MM.1S (cell line): ENCODE measurements around the gene IL12B.
"Not testable (repeated sequence)": the region's sequence is repeated elsewhere in the genome, so short reads cannot be mapped to it uniquely, and the experiment has no call there.

Experiments used
- DNase-seq: peaks from one replicate; pipeline ENCODE4 v3.0.0-alpha.2; 2015
- H2AFZ ChIP-seq: fragments of 300-600 bp; sonication (generic); 2 replicates; pipeline ENCODE4 v1.6.0; 2016; ENCODE audit warnings: antibody characterized with exemption, low read length
- H3F3A ChIP-seq: fragments of 300-600 bp; sonication (generic); 2 replicates; pipeline ENCODE4 v1.6.1; 2016; ENCODE audit warnings: mild to moderate bottlenecking, antibody characterized with exemption, low read length, moderate library complexity, mixed read lengths; ENCODE audit not compliant: insufficient read depth
- H3K27ac ChIP-seq: fragments of 300-600 bp; sonication (generic); 2 replicates; pipeline ENCODE4 v1.5.1; 2016; ENCODE audit warnings: mild to moderate bottlenecking, low read length
- H3K27me3 ChIP-seq: fragments of 300-600 bp; sonication (generic); replicated peaks from 2 replicates; pipeline ENCODE4 v1.6.0; 2016; ENCODE audit warnings: low read length; ENCODE audit not compliant: insufficient read depth
- H3K36me3 ChIP-seq: fragments of 300-600 bp; sonication (generic); replicated peaks from 2 replicates; pipeline ENCODE4 v1.6.1; 2016; ENCODE audit warnings: mild to moderate bottlenecking, low read length, mixed read lengths; ENCODE audit not compliant: insufficient read depth
- H3K4me1 ChIP-seq: fragments of 300-600 bp; sonication (generic); 2 replicates; pipeline ENCODE4 v1.6.1; 2016; ENCODE audit warnings: low read length, mixed read lengths
- H3K4me2 ChIP-seq: fragments of 300-600 bp; sonication (generic); 2 replicates; pipeline ENCODE4 v1.6.0; 2016; ENCODE audit warnings: low read depth, low read length
- H3K4me3 ChIP-seq: fragments of 300-600 bp; sonication (generic); 2 replicates; pipeline ENCODE4 v1.5.1; 2016; ENCODE audit warnings: low read length, mixed read lengths
- H3K79me2 ChIP-seq: fragments of 300-600 bp; sonication (generic); 2 replicates; pipeline ENCODE4 v1.6.1; 2016; ENCODE audit warnings: mixed run types, low read length, mixed read lengths
- H3K9ac ChIP-seq: fragments of 300-600 bp; sonication (generic); 2 replicates; pipeline ENCODE4 v1.6.1; 2016; ENCODE audit warnings: low read length, mixed read lengths
- H3K9me2 ChIP-seq: fragments of 300-600 bp; sonication (generic); replicated peaks from 2 replicates; pipeline ENCODE4 v1.6.1; 2016; ENCODE audit warnings: mild to moderate bottlenecking, low read length, mixed read lengths; ENCODE audit not compliant: insufficient read depth
- H3K9me3 ChIP-seq: fragments of 300-600 bp; sonication (generic); replicated peaks from 2 replicates; pipeline ENCODE4 v1.6.1; 2016; ENCODE audit warnings: mild to moderate bottlenecking, low read length, mixed read lengths; ENCODE audit not compliant: insufficient read depth
- H4K20me1 ChIP-seq: fragments of 300-600 bp; sonication (generic); 2 replicates; pipeline ENCODE4 v1.6.1; 2016; ENCODE audit warnings: mild to moderate bottlenecking, low read length, moderate library complexity, mixed read lengths; ENCODE audit not compliant: insufficient read depth
- CTCF ChIP-seq: fragments of 300-600 bp; sonication (generic); IDR thresholded peaks from 2 replicates; pipeline ENCODE4 v1.5.1; 2016; ENCODE audit warnings: antibody characterized with exemption, low read length, mixed read lengths
- EZH2 ChIP-seq: fragments of 300-600 bp; sonication (generic); optimal IDR thresholded peaks from 2 replicates; pipeline ENCODE3; 2017; ENCODE audit warnings: low read depth, mild to moderate bottlenecking, antibody characterized with exemption, low read length, mixed read lengths
- EZH2phosphoT487 ChIP-seq: fragments of 300-600 bp; sonication (generic); IDR thresholded peaks from 2 replicates; pipeline ENCODE4 v1.6.1; 2018; ENCODE audit warnings: antibody characterized with exemption, low read length

IL12B gene

GRCh38 chr5:159274676-159275075 is 55.6 kb downstream of the IL12B start:
- H3K4me1 ChIP-seq, result 0 out of 2 replicates have a peak, but pooled peaks cover 9% of the 10 kb centered on the region
- no peaks in the 10 kb centered on the region for H3F3A ChIP-seq
- no peak overlapping the region for H2AFZ ChIP-seq
- H3K79me2 ChIP-seq, result no peaks in the 10 kb centered on the region
- H3K27ac ChIP-seq, result no peak overlapping the region
- 0 out of 2 replicates have a peak overlapping the region, but pooled peaks have one; percentile 16 for H3K4me3 ChIP-seq
- H3K4me2 ChIP-seq, result peak overlapping the region; percentile 17; the same call in 1 of the 2 replicates
- no peak for DNase-seq
- H3K9ac ChIP-seq, result no peak overlapping the region
- no peaks in the 10 kb centered on the region for H3K9me3 ChIP-seq
- no peaks in the 10 kb centered on the region for H3K27me3 ChIP-seq
- no peaks in the 10 kb centered on the region for H3K9me2 ChIP-seq
- H3K36me3 ChIP-seq, result no peaks in the 10 kb centered on the region; the same call in 1 of the 2 replicates
- TF ChIP-seq EZH2phosphoT487 (no peak), EZH2 (no peak), CTCF (no peak)
- H4K20me1 ChIP-seq, result no peaks in the 10 kb centered on the region

GRCh38 chr5:159273923-159274322 is 56.4 kb downstream of the IL12B start:
- Histone ChIP-seq H3K4me3 (no peak overlapping the region), H3K4me2 (peak overlapping the region; percentile 17; the same call in 1 of the 2 replicates), H3K4me1 (0 out of 2 replicates have a peak, but pooled peaks cover 15% of the 10 kb centered on the region), H3K9me3 (no peaks in the 10 kb centered on the region), H3K27ac (no peak overlapping the region), H2AFZ (no peak overlapping the region), H4K20me1 (no peaks in the 10 kb centered on the region), H3K9me2 (no peaks in the 10 kb centered on the region), H3K9ac (no peak overlapping the region), H3K79me2 (no peaks in the 10 kb centered on the region), H3K36me3 (no peaks in the 10 kb centered on the region; the same call in 1 of the 2 replicates), H3F3A (no peaks in the 10 kb centered on the region), H3K27me3 (no peaks in the 10 kb centered on the region)
- no peak for DNase-seq
- no peak for TF ChIP-seq CTCF
- TF ChIP-seq EZH2phosphoT487, result no peak
- no peak for TF ChIP-seq EZH2

- no peak for DNase-seq
- H3K27me3 ChIP-seq, result no peaks in the 10 kb centered on the region
- no peak overlapping the region for H2AFZ ChIP-seq
- no peaks in the 10 kb centered on the region for H3K9me3 ChIP-seq
- no peaks in the 10 kb centered on the region; the same call in 1 of the 2 replicates for H3K36me3 ChIP-seq
- H3K4me3 ChIP-seq, result no peak overlapping the region; the same call in 1 of the 2 replicates
- peak overlapping the region; percentile 24 for H3K4me2 ChIP-seq
- H3K79me2 ChIP-seq, result peaks cover 4% of the 10 kb centered on the region; the same call in 1 of the 2 replicates
- no peaks in the 10 kb centered on the region for H3K9me2 ChIP-seq
- no peak overlapping the region for H3K9ac ChIP-seq
- TF ChIP-seq CTCF, result no peak
- no peak for TF ChIP-seq EZH2
- TF ChIP-seq EZH2phosphoT487, result no peak
- H3K4me1 ChIP-seq, result 0 out of 2 replicates have a peak, but pooled peaks cover 5% of the 10 kb centered on the region
- H3K27ac ChIP-seq, result 0 out of 2 replicates have a peak overlapping the region, but pooled peaks have one; percentile 2
- H4K20me1 ChIP-seq, result no peaks in the 10 kb centered on the region
- H3F3A ChIP-seq, result no peaks in the 10 kb centered on the region
Observed at GRCh38 chr5:159269723-159270122, 60.6 kb downstream of the IL12B start.

- peaks cover 18% of the 10 kb centered on the region for H3K79me2 ChIP-seq
- H3K27me3 ChIP-seq, H3K9me3 ChIP-seq, H3K36me3 ChIP-seq, H3K4me2 ChIP-seq, H4K20me1 ChIP-seq, H3K9ac ChIP-seq, DNase-seq, H3K4me3 ChIP-seq, H2AFZ ChIP-seq, H3F3A ChIP-seq, H3K9me2 ChIP-seq, H3K27ac ChIP-seq: not testable (repeated sequence)
- H3K4me1 ChIP-seq, result peaks cover 13% of the 10 kb centered on the region; the same call in 1 of the 2 replicates
Observed at GRCh38 chr5:159266764-159267163, 63.5 kb downstream of the IL12B start.
